ENCODE data around the gene SPAM1. TPM values are rescaled to one million over a fixed set of nuclear protein-coding genes. Genes with fewer than 3 reads are reported as not detected.

Gene SPAM1
- total RNA-seq, 1 donor from 2014 or later = not detected

DNA sequence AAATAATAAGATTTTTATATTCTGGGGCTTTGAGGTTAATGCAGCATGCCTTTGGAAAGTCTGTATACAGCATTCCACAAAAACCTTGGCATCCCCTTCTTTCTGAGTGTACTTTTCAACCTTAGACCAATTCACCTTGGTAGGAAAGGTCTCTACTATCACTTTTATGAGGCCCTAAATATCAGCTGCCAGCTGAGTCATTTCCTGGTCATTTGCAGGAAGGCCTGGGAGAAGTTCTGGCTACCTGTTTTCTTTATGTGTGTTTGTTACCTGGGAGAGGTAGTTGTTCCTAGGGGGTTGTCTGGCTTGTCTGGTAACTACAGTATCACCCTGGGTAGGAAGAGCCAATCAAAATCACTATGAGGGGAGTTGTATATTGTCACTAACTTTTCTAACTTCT is 4.1 kb downstream of the SPAM1 start:
- Mint-ChIP-seq H3K36me3 (no peaks in the 10 kb centered on the region), H3K4me3 (no peak overlapping the region), H3K9me3 (peaks cover 1% of the 10 kb centered on the region), H3K27me3 (ENCODE audit: insufficient read depth, low read depth) (peaks cover 2% of the 10 kb centered on the region), H3K27ac (no peak overlapping the region), H3K4me1 (peaks cover 9% of the 10 kb centered on the region)
- no peaks in the 10 kb centered on the region for H3K79me2 ChIP-seq (ENCODE audit: low read depth)
- no peak for TF ChIP-seq EZH2 (IDR thresholded peaks at IDR 0.05)
- no peak for TF ChIP-seq EZH2phosphoT487 (IDR thresholded peaks at IDR 0.05)
- TF ChIP-seq, protein P1, sequence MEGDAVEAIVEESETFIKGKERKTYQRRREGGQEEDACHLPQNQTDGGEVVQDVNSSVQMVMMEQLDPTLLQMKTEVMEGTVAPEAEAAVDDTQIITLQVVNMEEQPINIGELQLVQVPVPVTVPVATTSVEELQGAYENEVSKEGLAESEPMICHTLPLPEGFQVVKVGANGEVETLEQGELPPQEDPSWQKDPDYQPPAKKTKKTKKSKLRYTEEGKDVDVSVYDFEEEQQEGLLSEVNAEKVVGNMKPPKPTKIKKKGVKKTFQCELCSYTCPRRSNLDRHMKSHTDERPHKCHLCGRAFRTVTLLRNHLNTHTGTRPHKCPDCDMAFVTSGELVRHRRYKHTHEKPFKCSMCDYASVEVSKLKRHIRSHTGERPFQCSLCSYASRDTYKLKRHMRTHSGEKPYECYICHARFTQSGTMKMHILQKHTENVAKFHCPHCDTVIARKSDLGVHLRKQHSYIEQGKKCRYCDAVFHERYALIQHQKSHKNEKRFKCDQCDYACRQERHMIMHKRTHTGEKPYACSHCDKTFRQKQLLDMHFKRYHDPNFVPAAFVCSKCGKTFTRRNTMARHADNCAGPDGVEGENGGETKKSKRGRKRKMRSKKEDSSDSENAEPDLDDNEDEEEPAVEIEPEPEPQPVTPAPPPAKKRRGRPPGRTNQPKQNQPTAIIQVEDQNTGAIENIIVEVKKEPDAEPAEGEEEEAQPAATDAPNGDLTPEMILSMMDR (IDR thresholded peaks at IDR 0.05) = no peak
- no peak overlapping the region for H3K9ac ChIP-seq
- no peaks in the 10 kb centered on the region for H3K27me3 ChIP-seq
- H4K20me1 ChIP-seq (ENCODE audit: low read depth) = no peaks in the 10 kb centered on the region
- H3K36me3 ChIP-seq = no peaks in the 10 kb centered on the region
- H3F3A ChIP-seq (ENCODE audit: low read depth) = peaks cover 13% of the 10 kb centered on the region
- H3K9me3 ChIP-seq (ENCODE audit: low read depth) = no peaks in the 10 kb centered on the region
- H3K4me2 ChIP-seq = peak overlapping the region; percentile 28
- H3K27ac ChIP-seq = peak overlapping the region; percentile 59
- no peak for DNase-seq (ENCODE audit: low spot score)
- no peak overlapping the region for H3K4me3 ChIP-seq
- peaks cover 21% of the 10 kb centered on the region for H3K4me1 ChIP-seq
- H2AFZ ChIP-seq (replicated peaks) = no peak overlapping the region

DNA sequence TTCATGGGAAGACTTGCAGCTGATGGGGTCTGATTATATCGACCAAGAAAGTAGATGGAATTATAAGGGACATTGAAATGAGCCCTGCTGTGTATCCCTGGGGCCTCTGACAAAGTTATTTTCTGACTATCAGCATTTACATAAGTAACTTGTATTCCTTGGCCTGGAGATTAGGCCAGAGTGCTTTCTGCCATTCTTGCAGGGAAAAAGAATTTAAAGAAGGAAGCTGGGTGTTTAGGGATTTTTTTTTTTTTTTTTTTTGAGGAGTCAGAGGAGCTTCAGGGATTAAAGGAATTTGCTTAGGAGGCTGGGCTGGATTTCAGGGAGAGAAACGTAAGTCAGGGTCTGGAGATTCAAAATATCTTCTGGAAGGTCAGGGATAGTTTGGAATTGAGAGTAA is 4.6 kb downstream of the SPAM1 start:
- Mint-ChIP-seq H3K36me3 (no peaks in the 10 kb centered on the region), H3K9me3 (peaks cover 6% of the 10 kb centered on the region), H3K4me1 (peaks cover 9% of the 10 kb centered on the region), H3K27ac (peak overlapping the region; percentile 7), H3K4me3 (no peak overlapping the region), H3K27me3 (ENCODE audit: insufficient read depth, low read depth) (peaks cover 2% of the 10 kb centered on the region)
- Histone ChIP-seq H3K36me3 (no peaks in the 10 kb centered on the region), H3K9ac (no peak overlapping the region), H3K79me2 (ENCODE audit: low read depth) (no peaks in the 10 kb centered on the region), H3K27ac (peak overlapping the region; percentile 59), H3K4me3 (no peak overlapping the region), H3K27me3 (no peaks in the 10 kb centered on the region), H3K4me2 (peak overlapping the region; percentile 28), H2AFZ (replicated peaks) (no peak overlapping the region), H4K20me1 (ENCODE audit: low read depth) (no peaks in the 10 kb centered on the region), H3K9me3 (ENCODE audit: low read depth) (no peaks in the 10 kb centered on the region), H3F3A (ENCODE audit: low read depth) (peaks cover 13% of the 10 kb centered on the region), H3K4me1 (peaks cover 21% of the 10 kb centered on the region)
- peak; percentile 23 for DNase-seq (ENCODE audit: low spot score)
- TF ChIP-seq EZH2phosphoT487 (IDR thresholded peaks at IDR 0.05) = no peak
- no peak for TF ChIP-seq EZH2 (IDR thresholded peaks at IDR 0.05)
- TF ChIP-seq, protein P1 (IDR thresholded peaks at IDR 0.05) = no peak

DNA sequence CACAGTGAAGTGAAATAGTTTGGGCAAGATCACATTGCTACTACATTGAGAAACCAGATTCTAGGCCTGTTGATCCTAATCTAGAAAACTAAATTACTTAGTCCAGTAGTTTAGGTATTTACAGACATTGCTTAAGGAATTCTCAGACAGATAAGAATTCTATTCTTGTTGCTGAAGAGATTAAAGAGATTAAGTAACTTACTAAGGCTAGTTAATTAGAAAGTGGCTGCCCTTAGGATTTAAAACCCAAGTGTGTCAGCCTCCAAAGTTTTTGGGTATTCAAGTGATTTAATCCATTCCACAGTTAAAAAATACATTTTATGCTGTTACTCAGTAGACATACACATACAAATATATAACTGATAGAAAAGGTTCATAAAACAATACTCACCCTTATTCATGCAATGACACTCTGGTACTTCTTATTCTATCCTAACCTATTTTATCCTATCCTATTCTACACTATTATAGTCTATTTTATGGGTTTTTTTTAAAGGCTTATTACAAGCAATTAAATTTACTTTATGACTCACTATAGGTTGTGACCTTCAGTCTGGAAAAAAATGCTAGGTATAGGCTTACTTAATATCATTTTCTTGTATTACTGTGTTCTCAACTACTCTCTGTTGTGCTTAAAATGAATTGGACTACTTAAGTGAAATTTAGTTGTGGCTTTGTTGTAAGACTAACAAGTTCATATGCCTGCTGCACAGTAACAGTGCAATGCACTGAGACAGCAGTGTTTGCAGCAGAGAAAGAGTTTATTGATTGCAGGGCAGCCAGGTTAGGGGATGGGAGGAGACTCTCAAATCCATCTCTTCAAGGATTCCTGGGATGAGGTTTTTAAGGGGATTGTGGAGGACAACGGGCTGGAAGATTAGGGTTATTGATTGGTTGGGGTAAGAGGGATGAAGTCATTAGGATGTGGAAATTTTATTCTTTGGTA is 10.7 kb downstream of the SPAM1 start:
- peaks cover 15% of the 10 kb centered on the region for H3K9me3 Mint-ChIP-seq
- TF ChIP-seq EZH2 (IDR thresholded peaks at IDR 0.05) (no peak), EZH2phosphoT487 (IDR thresholded peaks at IDR 0.05) (no peak)
- TF ChIP-seq, protein P1 (IDR thresholded peaks at IDR 0.05) = no peak
- no peak overlapping the region for H3K4me3 Mint-ChIP-seq
- Histone ChIP-seq H2AFZ (replicated peaks) (no peak overlapping the region), H3K4me1 (no peaks in the 10 kb centered on the region), H3K4me3 (no peak overlapping the region), H3K36me3 (no peaks in the 10 kb centered on the region), H3K9me3 (ENCODE audit: low read depth) (no peaks in the 10 kb centered on the region), H3K9ac (no peak overlapping the region), H4K20me1 (ENCODE audit: low read depth) (no peaks in the 10 kb centered on the region), H3F3A (ENCODE audit: low read depth) (peaks cover 14% of the 10 kb centered on the region), H3K27me3 (no peaks in the 10 kb centered on the region), H3K79me2 (ENCODE audit: low read depth) (no peaks in the 10 kb centered on the region), H3K4me2 (no peak overlapping the region), H3K27ac (no peak overlapping the region)
- no peak for DNase-seq (ENCODE audit: low spot score)
- peaks cover 2% of the 10 kb centered on the region for H3K27me3 Mint-ChIP-seq (ENCODE audit: insufficient read depth, low read depth)
- H3K27ac Mint-ChIP-seq = no peak overlapping the region
- H3K4me1 Mint-ChIP-seq = no peaks in the 10 kb centered on the region
- no peaks in the 10 kb centered on the region for H3K36me3 Mint-ChIP-seq
